BLaER1 (cell line): ENCODE results near the gene MRPL46.

Source experiments
- H3K27ac ChIP-seq: shearing (Covaris generic); formaldehyde crosslinking; 2 replicates; pipeline ENCODE4 v1.8.1; 2022
- H3K27me3 ChIP-seq: shearing (Covaris generic); formaldehyde crosslinking; 2 replicates; pipeline ENCODE4 v1.8.1; 2022
- H3K36me3 ChIP-seq: shearing (Covaris generic); formaldehyde crosslinking; 2 replicates; pipeline ENCODE4 v1.8.1; 2022
- H3K4me1 ChIP-seq: shearing (Covaris generic); formaldehyde crosslinking; 2 replicates; pipeline ENCODE4 v1.8.1; 2022
- H3K4me2 ChIP-seq: shearing (Covaris generic); formaldehyde crosslinking; 2 replicates; pipeline ENCODE4 v1.8.1; 2022
- H3K4me3 ChIP-seq: shearing (Covaris generic); formaldehyde crosslinking; 2 replicates; pipeline ENCODE4 v1.8.1; 2022
- H3K9ac ChIP-seq: shearing (Covaris generic); formaldehyde crosslinking; 2 replicates; pipeline ENCODE4 v1.8.1; 2022
- H3K9me3 ChIP-seq: shearing (Covaris generic); formaldehyde crosslinking; 2 replicates; pipeline ENCODE4 v1.8.1; 2022
- H4K20me1 ChIP-seq: shearing (Covaris generic); formaldehyde crosslinking; 2 replicates; pipeline ENCODE4 v1.8.1; 2022
- Cebpa-rat ChIP-seq: shearing (Covaris generic); IDR thresholded peaks from 2 replicates; pipeline ENCODE4 v1.8.1; 2022

MRPL46 gene

GRCh38 chr15:88498996-88499395 lies 31.8 kb upstream of the MRPL46 start:
- H3K4me3 ChIP-seq, result no peak overlapping the region

GRCh38 chr15:88497109-88497765 lies 30.0 kb upstream of the MRPL46 start:
- no peaks in the 10 kb centered on the region for H4K20me1 ChIP-seq
- no peaks in the 10 kb centered on the region for H3K9me3 ChIP-seq
- no peak overlapping the region for H3K9ac ChIP-seq
- no peak overlapping the region for H3K4me3 ChIP-seq
- H3K4me1 ChIP-seq, result no peaks in the 10 kb centered on the region
- H3K4me2 ChIP-seq, result no peak overlapping the region
- no peaks in the 10 kb centered on the region for H3K27me3 ChIP-seq
- H3K27ac ChIP-seq, result no peak overlapping the region
- H3K36me3 ChIP-seq, result peaks cover 25% of the 10 kb centered on the region; the same call in 1 of the 2 replicates
- no peak for TF ChIP-seq Cebpa-rat

More at GRCh38 chr15:88498996-88499395, 31.8 kb upstream of the MRPL46 start:
- H3K27ac ChIP-seq, result no peak overlapping the region
- TF ChIP-seq Cebpa-rat, result no peak
- H3K36me3 ChIP-seq, result peaks cover 25% of the 10 kb centered on the region; the same call in 1 of the 2 replicates
- no peaks in the 10 kb centered on the region for H4K20me1 ChIP-seq
- no peaks in the 10 kb centered on the region for H3K9me3 ChIP-seq
- H3K9ac ChIP-seq, result no peak overlapping the region
- H3K4me1 ChIP-seq, result no peaks in the 10 kb centered on the region
- H3K27me3 ChIP-seq, result no peaks in the 10 kb centered on the region
- H3K4me2 ChIP-seq, result no peak overlapping the region

GRCh38 chr15:88493844-88494243 lies 26.7 kb upstream of the MRPL46 start:
- Histone ChIP-seq H3K4me1 (peaks cover 10% of the 10 kb centered on the region), H3K4me2 (no peak overlapping the region), H3K9me3 (no peaks in the 10 kb centered on the region), H4K20me1 (no peaks in the 10 kb centered on the region), H3K27ac (no peak overlapping the region), H3K27me3 (no peaks in the 10 kb centered on the region), H3K36me3 (peaks cover 25% of the 10 kb centered on the region; the same call in 1 of the 2 replicates), H3K4me3 (no peak overlapping the region), H3K9ac (no peak overlapping the region)
- TF ChIP-seq Cebpa-rat, result no peak

GRCh38 chr15:88491158-88491557 lies 24.0 kb upstream of the MRPL46 start:
- no peaks in the 10 kb centered on the region for H4K20me1 ChIP-seq
- TF ChIP-seq Cebpa-rat, result no peak
- H3K36me3 ChIP-seq, result peaks cover 12% of the 10 kb centered on the region; the same call in 1 of the 2 replicates
- peaks cover 10% of the 10 kb centered on the region for H3K4me1 ChIP-seq
- H3K9ac ChIP-seq, result no peak overlapping the region
- no peaks in the 10 kb centered on the region for H3K27me3 ChIP-seq
- H3K4me3 ChIP-seq, result no peak overlapping the region
- H3K9me3 ChIP-seq, result no peaks in the 10 kb centered on the region
- peak overlapping the region; percentile 9; the same call in 1 of the 2 replicates for H3K27ac ChIP-seq
- H3K4me2 ChIP-seq, result peak overlapping the region; percentile 52

- H3K9me3 ChIP-seq, result no peaks in the 10 kb centered on the region
- H3K4me2 ChIP-seq, result no peak overlapping the region
- H3K4me3 ChIP-seq, result no peak overlapping the region
- H3K27ac ChIP-seq, result no peak overlapping the region
- H3K9ac ChIP-seq, result no peak overlapping the region
- H3K27me3 ChIP-seq, result no peaks in the 10 kb centered on the region
- peaks cover 10% of the 10 kb centered on the region; the same call in 1 of the 2 replicates for H3K36me3 ChIP-seq
- H3K4me1 ChIP-seq, result peaks cover 10% of the 10 kb centered on the region
- TF ChIP-seq Cebpa-rat, result no peak
- H4K20me1 ChIP-seq, result no peaks in the 10 kb centered on the region
Measured at GRCh38 chr15:88490036-88490435, 22.8 kb upstream of the MRPL46 start.

GRCh38 chr15:88489321-88489720 lies 22.1 kb upstream of the MRPL46 start:
- Histone ChIP-seq H3K36me3 (peaks cover 6% of the 10 kb centered on the region; the same call in 1 of the 2 replicates), H3K9ac (no peak overlapping the region), H3K27ac (no peak overlapping the region), H3K4me3 (no peak overlapping the region), H3K4me1 (peaks cover 10% of the 10 kb centered on the region), H3K27me3 (no peaks in the 10 kb centered on the region), H3K9me3 (no peaks in the 10 kb centered on the region), H4K20me1 (no peaks in the 10 kb centered on the region), H3K4me2 (no peak overlapping the region)
- no peak for TF ChIP-seq Cebpa-rat

GRCh38 chr15:88487796-88488523 lies 20.8 kb upstream of the MRPL46 start:
- no peak overlapping the region for H3K9ac ChIP-seq
- no peak overlapping the region for H3K4me3 ChIP-seq
- H3K4me1 ChIP-seq, result peaks cover 10% of the 10 kb centered on the region
- H3K4me2 ChIP-seq, result no peak overlapping the region
- no peaks in the 10 kb centered on the region for H3K9me3 ChIP-seq
- no peak for TF ChIP-seq Cebpa-rat
- H4K20me1 ChIP-seq, result no peaks in the 10 kb centered on the region
- no peaks in the 10 kb centered on the region; the same call in 1 of the 2 replicates for H3K36me3 ChIP-seq
- no peaks in the 10 kb centered on the region for H3K27me3 ChIP-seq
- no peak overlapping the region for H3K27ac ChIP-seq

GRCh38 chr15:88487178-88487795 lies 20.1 kb upstream of the MRPL46 start:
- Histone ChIP-seq H4K20me1 (no peaks in the 10 kb centered on the region), H3K27ac (no peak overlapping the region), H3K4me2 (no peak overlapping the region), H3K9me3 (no peaks in the 10 kb centered on the region), H3K4me3 (no peak overlapping the region), H3K9ac (no peak overlapping the region), H3K4me1 (peaks cover 10% of the 10 kb centered on the region), H3K36me3 (no peaks in the 10 kb centered on the region; the same call in 1 of the 2 replicates), H3K27me3 (no peaks in the 10 kb centered on the region)
- TF ChIP-seq Cebpa-rat, result no peak

- H3K4me2 ChIP-seq, result no peak overlapping the region
- no peak overlapping the region for H3K27ac ChIP-seq
- no peaks in the 10 kb centered on the region for H3K9me3 ChIP-seq
- no peaks in the 10 kb centered on the region for H3K27me3 ChIP-seq
- no peak overlapping the region for H3K9ac ChIP-seq
- peaks cover 12% of the 10 kb centered on the region for H3K36me3 ChIP-seq
- no peaks in the 10 kb centered on the region for H4K20me1 ChIP-seq
- no peak overlapping the region for H3K4me3 ChIP-seq
- no peak for TF ChIP-seq Cebpa-rat
- H3K4me1 ChIP-seq, result peaks cover 6% of the 10 kb centered on the region
Measured at GRCh38 chr15:88484682-88485331, 17.6 kb upstream of the MRPL46 start.
